MM.1S (cell line): Measurements from ENCODE around the gene FAM156A.

Experiments
- CTCF ChIP-seq: fragments of 300-600 bp; sonication (generic); IDR thresholded peaks from 2 replicates; pipeline ENCODE4 v1.5.1; 2016; ENCODE audit warnings: antibody characterized with exemption, low read length, mixed read lengths
- EZH2 ChIP-seq: fragments of 300-600 bp; sonication (generic); optimal IDR thresholded peaks from 2 replicates; pipeline ENCODE3; 2017; ENCODE audit warnings: low read depth, mild to moderate bottlenecking, antibody characterized with exemption, low read length, mixed read lengths

GRCh38 chrX:52979993-52980392, 21.7 kb upstream of the FAM156A start:
- TF ChIP-seq EZH2 (no peak), CTCF (no peak)
